Stimulated activated CD8-positive, alpha-beta memory T cell treated with anti-CD3 and anti-CD28 coated beads, Interleukin-4, amount 100 ng/mL, for 1 hour (primary cell): Measurements from ENCODE around the gene NEURL1.

Experiments used
- DNase-seq, 2 donors: peaks; one replicate each; pipeline ENCODE4 v3.0.0-alpha.2; 2020; ENCODE audit warnings: low read depth in 2 of 2, low spot score in 1 of 2

NEURL1 gene

DNA sequence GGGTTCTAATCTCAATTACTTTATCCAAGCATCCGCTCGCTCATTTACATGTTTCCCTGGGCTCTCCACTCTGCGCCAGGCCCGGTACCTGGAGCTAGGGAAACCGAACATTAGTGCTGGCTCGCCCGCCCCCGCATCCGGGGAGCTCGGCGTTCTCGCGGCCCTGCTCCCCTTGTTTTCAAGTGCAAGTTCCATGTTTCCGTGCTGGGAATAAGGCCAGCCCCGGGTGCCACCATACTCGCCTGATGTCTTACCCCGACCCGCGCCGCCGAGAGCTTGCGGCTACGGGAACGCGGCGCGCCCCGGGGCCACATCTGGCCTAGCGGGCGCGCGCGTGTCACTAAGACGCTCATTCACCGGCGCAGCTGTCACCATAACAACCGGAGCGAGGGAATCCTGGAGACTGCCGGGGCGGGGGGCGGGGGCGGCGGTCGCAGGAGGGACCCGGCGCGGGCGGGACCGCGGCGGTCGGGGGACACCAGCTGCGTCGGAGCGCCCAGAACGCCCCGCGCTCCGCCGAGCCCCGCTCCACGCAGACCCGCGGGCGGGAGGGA is at the start of gene NEURL1:
TSS of gene NEURL1 (plus strand) at position 344 of the 554 bp plus-strand sequence. CDS start 683 bp downstream, outside the sequence.
- DNase-seq = no peak

GRCh38 chr10:103444478-103444877 is 49.0 kb upstream of the NEURL1 start:
- DNase-seq = no peak

- DNase-seq = no peak
These were observed 48.1 kb upstream of the NEURL1 start for GRCh38 chr10:103445366-103445765.

GRCh38 chr10:103445767-103446567 is 47.5 kb upstream of the NEURL1 start:
- DNase-seq = no peak

DNA sequence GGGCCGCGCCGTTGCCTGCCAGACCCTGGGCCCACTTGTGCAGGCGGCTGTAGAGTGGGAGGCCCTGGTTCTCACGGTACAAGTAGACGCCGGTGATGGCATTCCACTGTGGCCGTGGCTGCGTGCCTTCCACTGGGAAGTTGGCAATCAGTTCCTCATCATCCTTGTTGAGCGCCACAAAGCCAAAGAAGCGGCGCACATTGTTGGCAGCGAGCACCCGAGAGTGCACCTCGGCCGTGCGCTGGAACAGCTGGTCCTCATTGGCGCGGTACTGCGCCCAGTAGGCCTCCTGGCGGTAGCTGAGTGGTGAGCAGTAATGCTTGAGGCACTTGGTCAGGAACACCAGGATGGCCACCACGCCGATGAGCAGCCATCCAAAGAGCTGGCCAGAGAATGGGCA is 46.3 kb upstream of the NEURL1 start:
- DNase-seq = no peak

- no peak for DNase-seq
These were observed 44.8 kb upstream of the NEURL1 start for GRCh38 chr10:103448746-103449145.

- DNase-seq = no peak
These were observed 44.0 kb upstream of the NEURL1 start for GRCh38 chr10:103449208-103450144.

- no peak for DNase-seq
These were observed 43.3 kb upstream of the NEURL1 start for GRCh38 chr10:103450201-103450695.

DNA sequence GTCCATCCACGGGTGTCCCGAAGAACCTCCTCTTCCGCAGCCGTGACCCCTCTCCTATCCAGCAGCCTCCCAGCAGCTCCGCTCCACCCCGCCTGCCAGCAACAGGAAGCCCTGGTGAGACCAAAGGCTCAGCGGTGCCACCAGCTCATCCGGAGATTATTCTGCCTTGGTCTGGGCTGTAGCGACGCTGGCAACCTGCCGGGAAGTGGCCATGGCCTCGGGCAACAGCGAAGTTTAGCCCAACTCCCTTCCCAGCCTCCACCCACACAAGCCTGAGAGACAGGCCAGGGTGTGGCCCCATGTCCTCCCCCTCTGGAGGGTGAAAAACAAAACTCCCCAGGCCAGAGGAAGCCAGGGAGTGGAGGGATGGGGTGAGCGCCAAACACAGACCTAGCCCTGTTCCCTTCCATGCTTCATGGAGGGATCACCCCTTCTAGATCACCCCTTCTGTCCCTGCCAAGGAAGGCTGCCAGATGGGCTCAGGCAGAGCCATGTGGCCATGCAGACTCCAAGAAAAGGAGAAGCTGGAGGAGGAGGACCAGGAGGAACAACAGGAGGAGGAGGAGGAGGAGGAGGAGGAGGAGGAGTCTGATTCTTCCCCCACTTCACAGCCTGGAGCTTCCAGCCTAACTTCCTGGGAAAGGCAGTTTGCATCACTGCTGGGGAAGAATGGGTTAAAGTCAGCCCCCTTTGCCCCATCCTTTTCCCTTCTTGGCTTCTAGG is 42.3 kb upstream of the NEURL1 start:
- DNase-seq = peak; percentile 6 to 15

DNA sequence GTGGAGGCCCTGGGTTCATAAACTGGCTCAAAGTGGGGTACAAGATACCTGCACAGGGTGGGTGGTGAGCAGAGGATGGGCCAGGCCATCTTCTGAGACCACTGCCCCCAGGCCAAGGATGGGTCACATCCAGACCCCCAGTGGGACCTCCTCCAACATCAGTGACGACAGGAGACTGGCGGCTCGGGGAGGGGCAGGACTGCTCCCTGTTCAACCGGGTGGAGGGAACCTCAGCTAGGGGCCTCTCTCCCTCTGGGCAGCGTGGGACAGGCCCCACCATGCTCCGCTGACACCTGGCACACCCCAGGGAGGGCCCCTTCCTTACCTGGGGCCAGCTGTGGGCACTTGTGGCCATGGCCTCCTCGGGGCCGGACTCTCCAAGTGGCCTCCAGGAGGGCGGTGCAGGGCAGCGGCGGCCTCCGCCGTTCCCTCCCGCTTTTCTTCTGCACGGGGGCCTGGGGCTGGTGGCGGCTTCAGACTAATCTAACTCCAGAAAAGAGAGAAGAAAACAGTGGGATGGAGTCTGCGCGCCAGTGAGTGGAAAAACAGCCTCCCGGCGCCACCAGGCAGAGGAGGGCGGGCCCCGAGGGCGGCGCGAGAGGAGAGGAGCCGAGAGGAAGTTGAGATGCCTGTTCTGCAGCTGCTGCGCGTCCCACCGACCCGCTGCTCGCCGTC is 41.5 kb upstream of the NEURL1 start, which contains the start of gene CALHM2:
TSS of gene CALHM2 (minus strand) at position 540 of the 675 bp plus-strand sequence. CDS start 2,429 bp downstream, outside the sequence.
- DNase-seq = peak; percentile 36 to 44

- no peak for DNase-seq
These were observed 40.8 kb upstream of the NEURL1 start for GRCh38 chr10:103452506-103453230.

GRCh38 chr10:103454026-103454425 is 39.5 kb upstream of the NEURL1 start:
- DNase-seq = no peak

GRCh38 chr10:103455235-103455634 is 38.3 kb upstream of the NEURL1 start:
- no peak for DNase-seq

DNA sequence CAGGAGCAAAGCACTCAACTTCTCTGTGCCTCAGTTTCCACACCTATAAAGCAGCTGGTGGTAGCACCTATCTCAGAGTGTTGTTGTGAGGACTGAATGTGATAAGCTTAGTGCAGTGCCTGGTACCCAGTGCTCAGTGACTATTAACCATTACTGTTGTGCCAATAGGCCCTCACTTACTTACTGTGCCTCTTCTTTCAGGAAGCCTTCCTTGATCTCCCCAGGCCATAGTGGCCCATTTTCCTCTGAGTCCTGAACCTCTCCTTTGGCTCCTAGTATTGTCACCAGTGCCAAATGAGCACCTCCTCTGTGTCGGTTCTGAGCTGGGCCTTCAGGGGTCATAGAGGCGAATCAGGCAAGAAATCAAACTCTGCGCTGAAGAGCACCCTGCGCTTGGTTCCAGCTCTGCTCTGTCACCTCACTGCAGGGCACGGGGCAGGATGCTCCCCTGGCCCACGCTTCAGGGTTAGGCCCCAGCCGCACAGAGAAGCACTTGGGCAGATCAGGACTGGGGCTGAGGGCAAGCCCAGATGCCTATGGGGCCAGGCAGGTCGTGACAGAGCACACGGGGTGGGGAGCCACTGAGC is 37.3 kb upstream of the NEURL1 start:
- DNase-seq = no peak

- no peak for DNase-seq
These were observed 36.3 kb upstream of the NEURL1 start for GRCh38 chr10:103457176-103457712.

DNA sequence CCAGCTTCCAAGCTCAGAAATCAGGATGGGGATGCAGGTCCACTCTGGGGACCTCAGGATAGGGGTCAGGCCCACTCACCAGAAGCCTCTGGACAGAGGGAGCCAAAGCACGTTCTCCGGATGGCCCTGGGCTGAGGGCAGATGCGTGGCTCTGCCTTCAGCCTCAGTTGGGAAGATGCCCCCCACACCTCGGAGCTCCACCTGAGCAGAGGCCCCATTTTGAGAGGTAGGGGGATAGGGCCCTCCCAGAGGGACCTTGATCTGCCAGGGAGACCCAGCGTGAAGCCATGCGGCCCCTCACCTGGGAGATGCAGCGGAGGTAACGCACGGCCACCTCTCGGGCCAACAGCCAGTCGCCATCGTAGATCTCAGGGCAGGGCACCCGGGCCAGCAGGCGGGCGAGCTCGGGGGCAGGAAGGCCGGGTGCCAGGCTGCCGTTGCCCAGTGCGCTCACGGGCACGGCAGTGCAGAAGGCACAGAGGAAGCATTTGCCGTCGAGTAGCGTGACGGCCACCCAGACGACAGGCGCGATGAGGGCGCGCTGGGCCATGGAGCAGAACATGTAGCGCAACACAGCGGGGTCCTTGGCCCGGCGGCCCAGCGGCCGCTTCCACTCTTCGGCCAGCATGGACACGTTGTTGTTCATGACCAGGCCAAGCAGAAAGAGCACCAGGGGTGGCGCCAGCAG is 35.5 kb upstream of the NEURL1 start:
- no peak for DNase-seq

DNA sequence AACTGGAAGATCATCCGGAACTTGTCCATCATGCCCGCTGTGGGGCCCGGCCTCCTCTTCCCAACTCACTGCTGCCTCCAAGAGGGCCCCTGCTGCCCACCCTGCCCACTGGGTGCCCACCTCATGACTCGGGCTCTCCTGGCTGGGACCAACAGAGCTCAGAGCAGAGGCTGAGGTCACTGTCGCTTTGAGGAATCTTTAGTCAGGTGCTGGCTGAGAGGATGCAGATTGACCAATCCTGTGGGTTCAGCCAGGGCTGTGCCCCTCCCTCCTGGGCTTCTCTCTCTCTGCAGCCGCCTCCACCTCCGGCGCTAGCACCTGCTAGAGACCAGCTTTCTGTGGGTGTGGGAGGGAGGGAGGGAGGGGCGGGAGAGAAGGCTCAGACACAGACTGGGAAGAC is 34.8 kb upstream of the NEURL1 start, which contains the start of gene CALHM1:
TSS of gene CALHM1 (minus strand) at position 181 of the 400 bp plus-strand sequence. CDS start at position 32, 149 bp downstream.
- no peak for DNase-seq

- no peak for DNase-seq
These were observed 33.9 kb upstream of the NEURL1 start for GRCh38 chr10:103459615-103460014.
